ENCODE results near the gene MYRF. TPM values are rescaled to one million over a fixed set of nuclear protein-coding genes. Genes with fewer than 3 reads are reported as not detected.

MYRF gene
- total RNA-seq, 1 donor from 2014 or later = 62.1 TPM

DNA sequence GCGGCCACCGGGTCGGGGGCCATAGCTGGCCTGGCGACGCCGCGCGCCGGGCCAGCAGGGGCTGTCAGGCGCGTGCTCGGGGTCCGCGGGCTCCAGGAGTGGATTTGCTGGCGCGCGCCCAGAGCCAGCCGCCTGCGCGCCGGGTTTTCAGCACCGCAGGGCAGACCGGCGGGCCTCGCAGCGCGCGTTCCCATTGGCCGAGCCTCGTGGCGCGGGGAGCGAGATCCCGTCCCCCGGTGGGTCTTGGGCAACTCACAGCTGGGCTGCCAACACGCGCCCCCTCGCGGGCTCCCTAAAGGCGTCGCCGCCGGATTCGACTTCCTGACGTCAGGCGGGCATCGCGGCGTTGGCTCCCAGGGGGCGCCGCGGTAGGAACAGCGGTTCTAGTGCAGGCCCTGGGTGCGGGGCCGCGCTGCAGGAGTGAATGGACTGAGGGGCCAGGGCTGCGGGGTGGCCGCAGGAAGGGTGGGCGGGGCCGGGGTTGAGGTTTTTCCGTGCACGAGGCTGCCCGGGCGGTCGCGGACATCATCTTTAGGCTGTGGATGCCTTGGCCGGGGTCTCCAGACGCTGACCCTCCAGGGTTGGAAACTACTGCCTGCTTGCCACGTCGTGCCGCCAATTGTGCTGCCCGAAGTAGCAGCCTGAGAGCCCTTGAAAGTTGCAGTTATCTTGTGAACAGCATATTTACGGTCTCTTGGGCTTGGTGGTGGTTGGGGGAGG, 64.5 kb downstream of the MYRF start, which contains the start of gene FADS1:
TSS of gene FADS1 (minus strand) at position 268 of the 720 bp plus-strand sequence. CDS start at position 194, 74 bp downstream.
- peaks cover 15% of the 10 kb centered on the region for H3K36me3 Mint-ChIP-seq
- DNase-seq (ENCODE audit: extremely low spot score, unreplicated experiment) = peak; percentile 94
- peaks cover 18% of the 10 kb centered on the region for H3K4me1 Mint-ChIP-seq (ENCODE audit: unreplicated experiment)
- peak within 1 kb of the TSS; percentile 97 for H3K4me3 Mint-ChIP-seq
- H3K27ac Mint-ChIP-seq = peak within 1 kb of the TSS; percentile 98
- TF ChIP-seq, protein P1, sequence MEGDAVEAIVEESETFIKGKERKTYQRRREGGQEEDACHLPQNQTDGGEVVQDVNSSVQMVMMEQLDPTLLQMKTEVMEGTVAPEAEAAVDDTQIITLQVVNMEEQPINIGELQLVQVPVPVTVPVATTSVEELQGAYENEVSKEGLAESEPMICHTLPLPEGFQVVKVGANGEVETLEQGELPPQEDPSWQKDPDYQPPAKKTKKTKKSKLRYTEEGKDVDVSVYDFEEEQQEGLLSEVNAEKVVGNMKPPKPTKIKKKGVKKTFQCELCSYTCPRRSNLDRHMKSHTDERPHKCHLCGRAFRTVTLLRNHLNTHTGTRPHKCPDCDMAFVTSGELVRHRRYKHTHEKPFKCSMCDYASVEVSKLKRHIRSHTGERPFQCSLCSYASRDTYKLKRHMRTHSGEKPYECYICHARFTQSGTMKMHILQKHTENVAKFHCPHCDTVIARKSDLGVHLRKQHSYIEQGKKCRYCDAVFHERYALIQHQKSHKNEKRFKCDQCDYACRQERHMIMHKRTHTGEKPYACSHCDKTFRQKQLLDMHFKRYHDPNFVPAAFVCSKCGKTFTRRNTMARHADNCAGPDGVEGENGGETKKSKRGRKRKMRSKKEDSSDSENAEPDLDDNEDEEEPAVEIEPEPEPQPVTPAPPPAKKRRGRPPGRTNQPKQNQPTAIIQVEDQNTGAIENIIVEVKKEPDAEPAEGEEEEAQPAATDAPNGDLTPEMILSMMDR (conservative IDR thresholded peaks at IDR 0.05) = peak; percentile 67
- peaks cover 11% of the 10 kb centered on the region for H3K9me3 Mint-ChIP-seq
- H3K27me3 Mint-ChIP-seq = no peaks in the 10 kb centered on the region

DNA sequence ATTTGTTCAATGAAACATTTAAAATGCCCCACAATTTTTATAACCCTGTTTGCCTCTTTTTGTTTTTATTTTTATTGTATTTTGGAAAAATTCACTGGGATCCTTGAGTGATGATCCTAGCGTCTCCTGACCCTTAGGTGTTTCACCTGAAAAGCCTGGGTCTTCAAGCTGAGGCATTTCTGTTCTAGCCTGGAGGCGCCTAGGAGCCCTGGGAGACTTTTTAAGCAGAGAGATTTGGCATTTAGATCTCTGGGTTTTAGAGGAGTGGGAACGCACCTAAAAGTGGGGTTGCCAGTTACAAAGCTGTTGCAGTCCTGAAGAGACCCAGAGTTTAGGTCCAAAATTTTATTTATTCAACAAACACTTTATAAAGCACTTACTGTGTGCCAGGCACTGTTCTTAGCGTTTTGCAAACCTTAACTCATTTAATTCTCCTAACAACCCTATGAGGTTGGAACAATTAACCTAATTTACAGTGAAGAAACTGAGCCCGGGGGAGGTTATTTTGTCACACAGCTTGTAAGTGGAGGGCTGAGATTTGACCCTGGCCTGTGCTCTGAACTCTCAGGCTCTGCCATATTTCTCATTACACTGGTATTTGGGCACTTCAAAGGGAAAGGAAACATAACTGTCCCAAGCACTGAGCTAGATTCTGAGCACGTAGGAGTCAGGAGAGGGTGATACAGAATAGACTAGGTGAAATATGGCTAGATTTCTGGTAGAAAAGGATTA, 65.2 kb downstream of the MYRF start:
- TF ChIP-seq, protein P1 (conservative IDR thresholded peaks at IDR 0.05) = no peak
- Mint-ChIP-seq H3K9me3 (peaks cover 11% of the 10 kb centered on the region), H3K4me1 (ENCODE audit: unreplicated experiment) (peaks cover 18% of the 10 kb centered on the region), H3K4me3 (peak overlapping the region; percentile 89), H3K27me3 (no peaks in the 10 kb centered on the region), H3K27ac (peak overlapping the region; percentile 72), H3K36me3 (peaks cover 12% of the 10 kb centered on the region)
- DNase-seq (ENCODE audit: extremely low spot score, unreplicated experiment) = no peak

DNA sequence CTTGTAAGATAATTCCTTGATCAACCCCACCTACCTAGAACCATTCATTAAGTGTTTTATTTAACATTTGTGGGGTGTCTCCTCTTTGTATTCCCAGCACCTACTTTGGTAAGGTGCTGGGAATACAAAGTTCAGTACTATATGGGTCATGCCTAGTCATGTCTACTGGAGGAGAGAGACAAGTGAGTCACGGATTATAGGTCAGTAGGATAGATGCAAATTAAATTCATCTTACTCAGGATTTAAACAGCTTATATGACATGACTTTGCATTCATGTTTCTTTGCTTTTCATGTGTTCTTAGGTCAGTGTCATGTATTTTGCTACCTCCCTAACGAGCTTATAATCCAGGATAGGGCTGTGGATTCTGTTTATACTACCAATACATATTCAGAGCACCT, 67.7 kb downstream of the MYRF start:
- no peak for DNase-seq (ENCODE audit: extremely low spot score, unreplicated experiment)
- H3K27ac Mint-ChIP-seq = no peak overlapping the region
- TF ChIP-seq, protein P1 (conservative IDR thresholded peaks at IDR 0.05) = no peak
- peaks cover 13% of the 10 kb centered on the region for H3K4me1 Mint-ChIP-seq (ENCODE audit: unreplicated experiment)
- H3K9me3 Mint-ChIP-seq = no peaks in the 10 kb centered on the region
- H3K27me3 Mint-ChIP-seq = no peaks in the 10 kb centered on the region
- no peak overlapping the region for H3K4me3 Mint-ChIP-seq
- H3K36me3 Mint-ChIP-seq = no peaks in the 10 kb centered on the region

- Mint-ChIP-seq H3K4me1 (ENCODE audit: unreplicated experiment) (peaks cover 36% of the 10 kb centered on the region), H3K4me3 (peak overlapping the region; percentile 94), H3K9me3 (no peaks in the 10 kb centered on the region), H3K36me3 (no peaks in the 10 kb centered on the region), H3K27ac (peak overlapping the region; percentile 90), H3K27me3 (no peaks in the 10 kb centered on the region)
- no peak for DNase-seq (ENCODE audit: extremely low spot score, unreplicated experiment)
- TF ChIP-seq, protein P1 (conservative IDR thresholded peaks at IDR 0.05) = no peak
Observed at GRCh38 chr11:61826930-61827570, 74.6 kb downstream of the MYRF start.

DNA sequence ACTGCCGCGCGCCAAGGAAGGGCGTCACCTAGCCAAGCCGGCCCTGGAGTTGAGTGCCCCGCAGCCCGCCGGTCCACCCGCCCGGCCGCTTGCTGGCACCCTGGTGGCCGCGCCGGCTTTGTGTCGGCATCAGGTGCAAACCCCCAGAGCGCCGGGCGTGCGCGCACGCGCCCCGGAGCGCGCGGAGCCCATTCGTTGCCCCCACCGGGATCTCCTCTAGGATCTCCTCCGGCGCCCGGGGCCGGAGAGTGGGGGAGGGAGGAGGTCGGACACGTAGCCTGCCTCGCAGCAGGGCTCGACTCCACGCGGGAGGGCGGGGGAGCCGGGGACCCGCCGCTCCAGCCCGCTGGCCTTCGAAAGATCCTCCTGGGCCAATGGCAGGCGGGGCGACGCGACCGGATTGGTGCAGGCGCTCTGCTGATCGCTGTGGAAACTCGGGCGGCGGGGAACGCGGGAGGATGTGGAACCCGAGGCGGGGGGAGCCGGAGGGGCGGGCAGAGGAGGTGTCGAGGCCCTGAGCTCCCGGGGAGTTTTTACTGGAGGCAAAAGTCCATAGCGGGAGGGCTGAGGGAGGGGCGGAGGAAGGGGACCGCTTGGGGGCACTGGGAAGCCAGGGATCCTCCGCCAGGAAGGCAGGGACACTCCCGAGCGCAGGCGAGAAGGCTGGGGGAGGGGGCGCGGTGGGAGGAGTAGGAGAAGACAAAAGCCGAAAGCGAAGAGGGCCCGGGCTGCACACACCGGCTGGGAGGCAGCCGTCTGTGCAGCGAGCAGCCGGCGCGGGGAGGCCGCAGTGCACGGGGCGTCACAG, 75.3 kb downstream of the MYRF start, which contains the start of gene FADS2:
TSS of gene FADS2 (plus strand) at position 730 of the 808 bp plus-strand sequence. CDS start 91 bp downstream, outside the sequence.
- Mint-ChIP-seq H3K4me1 (ENCODE audit: unreplicated experiment) (peaks cover 36% of the 10 kb centered on the region), H3K27me3 (no peaks in the 10 kb centered on the region), H3K27ac (peak within 1 kb of the TSS; percentile 90)

More for the DNA sequence above, 75.3 kb downstream of the MYRF start, which contains the start of gene FADS2:
- no peaks in the 10 kb centered on the region for H3K9me3 Mint-ChIP-seq
- TF ChIP-seq, protein P1 (conservative IDR thresholded peaks at IDR 0.05) = peak; percentile 63
- peak; percentile 93 for DNase-seq (ENCODE audit: extremely low spot score, unreplicated experiment)
- H3K4me3 Mint-ChIP-seq = peak within 1 kb of the TSS; percentile 94
- H3K36me3 Mint-ChIP-seq = no peaks in the 10 kb centered on the region

Data from type B pancreatic cell (in vitro differentiated cells).